GM12878 (cell line): Measurements from ENCODE around the gene PPIL6. TPM values are rescaled to one million over a fixed set of nuclear protein-coding genes. Genes with fewer than 3 reads are reported as not detected.

Source experiments
- ATAC-seq: fragments of 200-7000 bp; cut with Tn5 transposase; 3 replicates; pipeline ENCODE4 v1.9.1; 2020; ENCODE audit warnings: mild to moderate bottlenecking, moderate library complexity
- BruUV-seq: library from RNA; stranded (reverse); fragments of 400-500 nt; replicated peaks from 2 replicates; lab custom pipeline; 2021; lab: Mats Ljungman, UMichigan
- CTCF ChIA-PET: fragments of 300-600 bp; sonication (Branson Sonifier 250); formaldehyde crosslinking; extraction: SDS; loops from one replicate; lab custom pipeline; 2021; ENCODE audit warnings: inconsistent platforms; lab: Yijun Ruan, JAX
- POLR2A ChIA-PET: fragments of 350-600 bp; formaldehyde crosslinking; extraction: SDS; loops from one replicate; lab custom pipeline; 2021; ENCODE audit warnings: inconsistent platforms; lab: Charles Lee
- RAD21 ChIA-PET: fragments of 300-600 bp; sonication (Branson Sonifier 250); formaldehyde crosslinking; loops from one replicate; lab custom pipeline; 2023; ENCODE audit warnings: antibody characterized with exemption; ENCODE audit not compliant: unreplicated experiment; lab: Charles Lee
- SMC1A ChIA-PET: fragments of 300-600 bp; sonication (Branson Sonifier 250); formaldehyde crosslinking; loops from one replicate; lab custom pipeline; 2023; ENCODE audit not compliant: unreplicated experiment, uncharacterized antibody; lab: Charles Lee
- DNase-seq: peaks from one replicate; pipeline ENCODE4 v3.0.0-alpha.2; 2011; ENCODE audit warnings: low read depth, low spot score
- FAIRE-seq: peaks from 3 replicates; lab custom pipeline; 2011; peaks lifted over from hg19 to GRCh38; lab: Jason Lieb, UNC
- H2AFZ ChIP-seq: 2 replicates; pipeline ENCODE4 v1.6.0; 2011; ENCODE audit warnings: low read depth, low read length, control low read depth; ENCODE audit not compliant: control insufficient read depth
- H3K27ac ChIP-seq: 2 replicates; pipeline ENCODE4 v1.5.1; 2011; ENCODE audit warnings: control low read depth; ENCODE audit not compliant: control insufficient read depth, insufficient read depth
- H3K27me3 ChIP-seq, 2 experiments: replicated peaks in 1 of 2; 2 replicates each; pipeline versions ENCODE4 v1.6.0 to v1.6.1; 2011; ENCODE audit warnings: low read length in 1 of 2; ENCODE audit not compliant: control insufficient read depth in 2 of 2, insufficient read depth in 2 of 2
- H3K36me3 ChIP-seq, 2 experiments: 2 replicates each; pipeline ENCODE4 v1.5.1; 2011; ENCODE audit warnings: low read length in 1 of 2; ENCODE audit not compliant: control insufficient read depth in 2 of 2, insufficient read depth in 2 of 2
- H3K4me1 ChIP-seq: 2 replicates; pipeline ENCODE4 v1.6.1; 2011; ENCODE audit warnings: mild to moderate bottlenecking, low read length, moderate library complexity, mixed read lengths; ENCODE audit not compliant: control insufficient read depth, insufficient read depth
- H3K4me2 ChIP-seq: 2 replicates; pipeline ENCODE4 v1.6.0; 2011; ENCODE audit warnings: control low read depth; ENCODE audit not compliant: control insufficient read depth, insufficient read depth
- H3K4me3 ChIP-seq: fragments of 200-600 bp; sonication (generic); 2 replicates; pipeline ENCODE4 v1.5.1; 2016
- H3K79me2 ChIP-seq: 2 replicates; pipeline ENCODE4 v1.6.0; 2011; ENCODE audit warnings: low read length; ENCODE audit not compliant: control insufficient read depth, insufficient read depth
- H3K9ac ChIP-seq: 2 replicates; pipeline ENCODE4 v1.8.0; 2011; ENCODE audit warnings: low read length, control low read depth, mixed read lengths; ENCODE audit not compliant: control insufficient read depth, insufficient read depth
- H3K9me3 ChIP-seq: replicated peaks from 3 replicates; pipeline ENCODE4 v1.5.1; 2011; ENCODE audit warnings: mild to moderate bottlenecking, low read length; ENCODE audit not compliant: control insufficient read depth, insufficient read depth
- H4K20me1 ChIP-seq: 2 replicates; pipeline ENCODE4 v1.6.0; 2011; ENCODE audit not compliant: control insufficient read depth, insufficient read depth
- ATF3 ChIP-seq: IDR thresholded peaks from 2 replicates; pipeline ENCODE4 v1.6.1; 2011; ENCODE audit warnings: low read depth, mild to moderate bottlenecking, low read length, moderate library complexity, borderline replicate concordance; ENCODE audit errors: extremely low read depth
- CBFB ChIP-seq: IDR thresholded peaks from 2 replicates; pipeline ENCODE4 v1.6.1; 2016; ENCODE audit warnings: antibody characterized with exemption, low read depth
- CBX3 ChIP-seq: fragments of 200-600 bp; sonication (generic); IDR thresholded peaks from 2 replicates; pipeline ENCODE4 v1.6.1; 2016; ENCODE audit warnings: low read depth, borderline replicate concordance
- CHD2 ChIP-seq: IDR thresholded peaks from 2 replicates; pipeline ENCODE4 v1.6.1; 2011; ENCODE audit warnings: low read depth, low read length, improper control_type of control experiment, borderline replicate concordance
- CREB1 ChIP-seq: IDR thresholded peaks from 2 replicates; pipeline ENCODE4 v1.6.1; 2012; ENCODE audit warnings: low read depth, mild to moderate bottlenecking, inconsistent platforms
- EGR1 ChIP-seq, 2 experiments: IDR thresholded peaks; 1 replicate in 1 of 2; 2 replicates in 1 of 2; pipeline ENCODE4 v1.6.1; 2011 to 2012; ENCODE audit warnings: low read depth in 2 of 2, low read length in 2 of 2, borderline replicate concordance in 1 of 2, mild to moderate bottlenecking in 1 of 2, moderate library complexity in 1 of 2
- PRDM15 ChIP-seq: fragments of 450-650 bp; formaldehyde crosslinking; IDR thresholded peaks from 2 replicates; pipeline ENCODE4 v1.4.0; 2020; ENCODE audit warnings: mild to moderate bottlenecking, moderate library complexity
- SMC3 ChIP-seq: IDR thresholded peaks from 2 replicates; pipeline ENCODE4 v1.6.1; 2011; ENCODE audit warnings: low read length, improper control_type of control experiment, borderline replicate concordance
- ZBTB33 ChIP-seq: fragments of 450-650 bp; IDR thresholded peaks from 2 replicates; pipeline ENCODE4 v1.6.1; 2017; ENCODE audit warnings: mild to moderate bottlenecking
- ZNF384 ChIP-seq: IDR thresholded peaks from 2 replicates; pipeline ENCODE4 v1.6.1; 2012; ENCODE audit warnings: low read depth, mild to moderate bottlenecking, low read length, improper control_type of control experiment, borderline replicate concordance
- WGBS: methylation state at CpG from one replicate; pipeline ENCODE4 v1.1.6; 2016; ENCODE audit warnings: low lambda C conversion rate; ENCODE audit not compliant: insufficient replicate concordance, insufficient coverage; ENCODE audit errors: missing lambda C conversion rate; 5-methylcytosine and 5-hydroxymethylcytosine counted together
- in situ Hi-C: fragments of 300-500 bp; cut with MboI; formaldehyde crosslinking; loops from 9 replicates; pipeline ENCODE4 v1.14.3; 2018; ENCODE audit warnings: mixed read lengths
- intact Hi-C: fragments of 100-400 bp; cut with micrococcal nuclease; formaldehyde crosslinking; loops from one replicate; pipeline ENCODE4 v1.14.2; 2022; ENCODE audit not compliant: unreplicated experiment
- polyA plus RNA-seq, 11 experiments: library from polyadenylated mRNA; depleted of rRNA in 4 of 11; unstranded in 6 of 11; stranded (reverse) in 5 of 11; fragments of >200 nt; fragmentation: Nextera tagmentation in 4 of 11; fragmentation: Illumina TruSeq in 1 of 11; extraction: Ambion mirVana in 4 of 11; extraction: Trizol in 1 of 11; gene quantifications; 1 replicate in 1 of 11; 2 replicates in 10 of 11; pipeline versions ENCODE4 v1.2.1 to v1.2.3, GENCODE V29; 2011 to 2016; ENCODE audit warnings: inconsistent platforms in 2 of 11, missing spikeins in 2 of 11, low read depth in 1 of 11
- total RNA-seq, 4 experiments: library from RNA; depleted of rRNA in 3 of 4; stranded (reverse); fragments of >200 nt in 3 of 4; fragmentation: Illumina TruSeq in 1 of 4; extraction: Trizol in 1 of 4; gene quantifications; 2 replicates each; pipeline versions ENCODE4 v1.2.1 to v1.2.3, GENCODE V29; 2013 to 2021

Gene PPIL6
- total and polyA plus RNA-seq, 10 of the 15 experiments (the other 5 are each of a cell fraction or from before 2014, with no cell fraction given) = 0.01 to 0.26 (median 0.12) TPM; not detected in 5

GRCh38 chr6:109488001-109488400 lies 47.6 kb upstream of the PPIL6 start (continued):
- TF ChIP-seq ZBTB33 (no peak), CBFB (no peak), SMC3 (no peak), PRDM15 (CRISPR knock-in tag) (no peak), ZNF384 (no peak)
- TF ChIP-seq, all 136 proteins: peak for 0

GRCh38 chr6:109486068-109486467 lies 45.6 kb upstream of the PPIL6 start:
- SMC1A ChIA-PET = interaction anchor here (0.8 to 1.5 kb wide), 2 partner anchors 9 to 30 kb away, joined by 4 read pairs; partner anchors contain the start of gene MICAL1
- Histone ChIP-seq H3K79me2 (peaks cover 18% of the 10 kb centered on the region), H3K36me3 (peaks cover 0 to 9% of the 10 kb centered on the region in 2 experiments; a peak in 1 of 4 replicates), H2AFZ (no peak overlapping the region), H3K27me3 (no peaks in the 10 kb centered on the region), H3K4me3 (no peak overlapping the region), H4K20me1 (no peaks in the 10 kb centered on the region), H3K9ac (no peak overlapping the region), H3K9me3 (no peaks in the 10 kb centered on the region), H3K27ac (no peak overlapping the region), H3K4me1 (no peaks in the 10 kb centered on the region; the same call in 1 of the 2 replicates), H3K4me2 (no peak overlapping the region)
- POLR2A ChIA-PET = interaction anchor here (9.3 kb wide), 1 partner anchor 26 kb away, joined by 132 read pairs; the partner anchor contains the start of gene MICAL1
- intact Hi-C loops (no loop called here), in situ Hi-C loops (no loop called here)
- TF ChIP-seq CHD2 (no peak), CREB1 (no peak), ATF3 (no peak), EGR1 (IDR thresholded peaks at IDR 0.05; ENCODE audit: borderline replicate concordance in 1 of 2, low read depth in 2 of 2, low read length in 2 of 2) (no peak), CBX3 (no peak)
- FAIRE-seq (no peak), ATAC-seq (no peak), DNase-seq (no peak)
- no TSS peak for BruUV-seq
- RAD21 ChIA-PET = interaction anchor here (0.6 kb wide), 1 partner anchor 860 kb away, joined by 3 read pairs; no protein-coding TSS in a partner anchor
- CTCF ChIA-PET = interaction anchor here (0.7 to 1.0 kb wide), 2 partner anchors 103 to 553 kb away, joined by 3 to 4 read pairs; no protein-coding TSS in a partner anchor
- WGBS = 80% methylated on average over 1 of the region's 1 CpG
